Vagina (tissue), 2 donors: ENCODE results near the gene PPFIA4. TPM values are rescaled to one million over a fixed set of nuclear protein-coding genes. Genes with fewer than 3 reads are reported as not detected.

Experiments used
- DNase-seq, 2 donors: peaks; one replicate each; pipeline ENCODE4 v3.0.0-alpha.2; 2017; ENCODE audit errors: extremely low spot score in 2 of 2
- H3K27ac ChIP-seq: fragments of 200-600 bp; sonication (generic); one replicate; pipeline ENCODE4 v1.5.1; 2019
- H3K27me3 ChIP-seq: fragments of 200-600 bp; sonication (generic); one replicate; pipeline ENCODE4 v1.5.1; 2019
- H3K36me3 ChIP-seq, 2 donors: fragments of 200-600 bp; sonication (generic); one replicate each; pipeline ENCODE4 v1.5.1; 2017 to 2019
- H3K4me1 ChIP-seq: fragments of 200-600 bp; sonication (generic); one replicate; pipeline ENCODE4 v1.5.1; 2019
- H3K4me3 ChIP-seq, 2 donors: fragments of 200-600 bp; sonication (generic); 1 replicate in 1 of 2; 2 replicates in 1 of 2; pipeline ENCODE4 v1.5.1; 2016 to 2019
- H3K9me3 ChIP-seq: fragments of 200-600 bp; sonication (generic); one replicate; pipeline ENCODE4 v1.5.1; 2019
- POLR2A ChIP-seq, 2 donors: fragments of 450-650 bp; IDR thresholded peaks; one replicate each; pipeline ENCODE4 v1.6.1; 2017; ENCODE audit warnings: antibody characterized with exemption in 2 of 2, mild to moderate bottlenecking in 2 of 2, moderate library complexity in 2 of 2
- POLR2AphosphoS5 ChIP-seq, 2 donors: sonication (generic); formaldehyde crosslinking; IDR thresholded peaks; one replicate each; pipeline ENCODE4 v1.9.0; 2017; ENCODE audit warnings: antibody characterized with exemption in 2 of 2, mild to moderate bottlenecking in 2 of 2, low read depth in 1 of 2; ENCODE audit not compliant: insufficient read depth in 1 of 2
- intact Hi-C: fragments of 100-400 bp; cut with DNase I; formaldehyde crosslinking; loops from one replicate; pipeline ENCODE4 v1.15.1; 2023
- total RNA-seq: library from RNA; depleted of rRNA; stranded (reverse); fragments of >200 nt; gene quantifications from one replicate; pipeline ENCODE4 v1.2.3, GENCODE V29; 2016
- TF ChIP-seq, protein P1 (sequence below), 3 experiments: fragments of 450-650 bp in 2 of 3; fragments of 200-600 bp in 1 of 3; sonication (generic) in 1 of 3; IDR thresholded peaks; one replicate each; pipeline ENCODE4 v1.5.1; 2017 to 2019; ENCODE audit warnings: antibody characterized with exemption in 3 of 3, mild to moderate bottlenecking in 2 of 3, moderate library complexity in 2 of 3

The PPFIA4 gene
- total RNA-seq, 1 donor from 2014 or later: 11.5 TPM

DNA sequence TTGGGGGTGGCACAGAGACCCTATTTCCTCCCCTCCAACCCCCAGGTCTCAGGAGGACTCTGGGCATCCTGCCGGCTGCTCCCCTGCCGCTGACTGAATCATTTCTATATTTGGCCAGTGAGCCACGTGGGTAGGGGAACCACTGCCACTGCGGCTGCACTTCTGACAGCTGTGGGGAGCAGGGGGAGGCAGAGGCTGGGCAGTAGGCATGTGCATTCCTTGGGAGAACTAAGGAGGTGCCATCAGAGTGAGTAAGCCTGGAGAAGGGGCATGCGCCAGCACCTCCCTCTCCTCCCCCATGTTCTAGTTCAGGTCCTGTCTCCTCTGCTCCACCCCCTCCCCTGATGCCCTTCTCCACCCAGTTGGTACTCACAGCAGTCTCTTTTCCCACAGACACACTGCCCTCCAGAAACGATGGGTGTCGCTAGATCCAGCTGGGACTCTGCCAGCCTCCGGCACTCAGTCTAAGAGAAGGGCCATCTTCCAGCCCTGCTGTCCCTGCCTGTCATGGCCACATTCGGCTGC lies 12.0 kb downstream of the PPFIA4 start:
- DNase-seq: no peak
- H3K4me3 ChIP-seq: no peak overlapping the region
- intact Hi-C loops: no loop called here
- peaks cover 11% of the 10 kb centered on the region for H3K4me1 ChIP-seq
- H3K36me3 ChIP-seq: no peaks in the 10 kb centered on the region
- no peaks in the 10 kb centered on the region for H3K9me3 ChIP-seq
- TF ChIP-seq, protein P1, sequence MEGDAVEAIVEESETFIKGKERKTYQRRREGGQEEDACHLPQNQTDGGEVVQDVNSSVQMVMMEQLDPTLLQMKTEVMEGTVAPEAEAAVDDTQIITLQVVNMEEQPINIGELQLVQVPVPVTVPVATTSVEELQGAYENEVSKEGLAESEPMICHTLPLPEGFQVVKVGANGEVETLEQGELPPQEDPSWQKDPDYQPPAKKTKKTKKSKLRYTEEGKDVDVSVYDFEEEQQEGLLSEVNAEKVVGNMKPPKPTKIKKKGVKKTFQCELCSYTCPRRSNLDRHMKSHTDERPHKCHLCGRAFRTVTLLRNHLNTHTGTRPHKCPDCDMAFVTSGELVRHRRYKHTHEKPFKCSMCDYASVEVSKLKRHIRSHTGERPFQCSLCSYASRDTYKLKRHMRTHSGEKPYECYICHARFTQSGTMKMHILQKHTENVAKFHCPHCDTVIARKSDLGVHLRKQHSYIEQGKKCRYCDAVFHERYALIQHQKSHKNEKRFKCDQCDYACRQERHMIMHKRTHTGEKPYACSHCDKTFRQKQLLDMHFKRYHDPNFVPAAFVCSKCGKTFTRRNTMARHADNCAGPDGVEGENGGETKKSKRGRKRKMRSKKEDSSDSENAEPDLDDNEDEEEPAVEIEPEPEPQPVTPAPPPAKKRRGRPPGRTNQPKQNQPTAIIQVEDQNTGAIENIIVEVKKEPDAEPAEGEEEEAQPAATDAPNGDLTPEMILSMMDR (IDR thresholded peaks at IDR 0.05): no peak
- TF ChIP-seq POLR2AphosphoS5 (IDR thresholded peaks at IDR 0.05; ENCODE audit: insufficient read depth in 1 of 2, low read depth in 1 of 2): peak in 1 of 2 donors; percentile 52
- H3K27ac ChIP-seq: peak overlapping the region; percentile 11
- no peaks in the 10 kb centered on the region for H3K27me3 ChIP-seq

DNA sequence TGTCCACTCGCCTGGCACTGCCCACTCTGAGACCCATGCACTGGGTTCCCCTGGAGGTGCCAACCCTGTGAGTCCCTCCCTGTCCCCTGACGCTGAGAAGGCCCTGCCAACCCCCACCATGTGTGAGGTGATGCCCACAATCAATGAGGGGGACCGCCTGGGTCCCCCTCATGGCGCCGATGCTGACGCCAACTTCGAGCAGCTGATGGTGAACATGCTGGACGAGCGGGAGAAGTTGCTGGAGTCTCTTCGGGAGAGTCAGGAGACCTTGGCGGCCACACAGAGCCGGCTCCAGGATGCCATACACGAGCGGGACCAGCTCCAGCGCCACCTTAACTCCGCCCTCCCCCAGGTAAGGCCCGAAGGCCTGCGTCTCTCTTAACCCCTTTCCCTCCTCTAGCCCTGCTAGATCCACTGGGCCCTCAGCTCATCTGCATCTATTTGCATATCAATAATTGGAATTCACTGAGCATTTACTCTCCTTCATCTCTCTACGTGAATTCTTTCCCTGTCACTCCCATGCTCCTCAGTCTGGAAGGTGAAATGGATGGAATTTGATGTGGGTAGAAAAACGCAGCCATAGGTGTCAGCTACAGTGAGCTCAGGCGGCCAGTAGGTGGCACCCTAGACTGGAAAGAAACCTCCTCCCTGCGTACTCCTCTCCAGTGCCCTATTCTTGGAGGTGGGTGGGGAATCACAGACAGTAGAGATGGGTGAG lies 12.8 kb downstream of the PPFIA4 start:
- TF ChIP-seq POLR2A (IDR thresholded peaks at IDR 0.05) (no peak), POLR2AphosphoS5 (IDR thresholded peaks at IDR 0.05; ENCODE audit: insufficient read depth in 1 of 2, low read depth in 1 of 2) (no peak)
- TF ChIP-seq, protein P1 (IDR thresholded peaks at IDR 0.05): peak in 2 of 3 experiments; percentile 76 to 93
- no peak for DNase-seq
- Histone ChIP-seq H3K27me3 (no peaks in the 10 kb centered on the region), H3K9me3 (no peaks in the 10 kb centered on the region), H3K27ac (peak overlapping the region; percentile 11), H3K36me3 (no peaks in the 10 kb centered on the region), H3K4me1 (peaks cover 11% of the 10 kb centered on the region), H3K4me3 (no peak overlapping the region)
- intact Hi-C loops: no loop called here

DNA sequence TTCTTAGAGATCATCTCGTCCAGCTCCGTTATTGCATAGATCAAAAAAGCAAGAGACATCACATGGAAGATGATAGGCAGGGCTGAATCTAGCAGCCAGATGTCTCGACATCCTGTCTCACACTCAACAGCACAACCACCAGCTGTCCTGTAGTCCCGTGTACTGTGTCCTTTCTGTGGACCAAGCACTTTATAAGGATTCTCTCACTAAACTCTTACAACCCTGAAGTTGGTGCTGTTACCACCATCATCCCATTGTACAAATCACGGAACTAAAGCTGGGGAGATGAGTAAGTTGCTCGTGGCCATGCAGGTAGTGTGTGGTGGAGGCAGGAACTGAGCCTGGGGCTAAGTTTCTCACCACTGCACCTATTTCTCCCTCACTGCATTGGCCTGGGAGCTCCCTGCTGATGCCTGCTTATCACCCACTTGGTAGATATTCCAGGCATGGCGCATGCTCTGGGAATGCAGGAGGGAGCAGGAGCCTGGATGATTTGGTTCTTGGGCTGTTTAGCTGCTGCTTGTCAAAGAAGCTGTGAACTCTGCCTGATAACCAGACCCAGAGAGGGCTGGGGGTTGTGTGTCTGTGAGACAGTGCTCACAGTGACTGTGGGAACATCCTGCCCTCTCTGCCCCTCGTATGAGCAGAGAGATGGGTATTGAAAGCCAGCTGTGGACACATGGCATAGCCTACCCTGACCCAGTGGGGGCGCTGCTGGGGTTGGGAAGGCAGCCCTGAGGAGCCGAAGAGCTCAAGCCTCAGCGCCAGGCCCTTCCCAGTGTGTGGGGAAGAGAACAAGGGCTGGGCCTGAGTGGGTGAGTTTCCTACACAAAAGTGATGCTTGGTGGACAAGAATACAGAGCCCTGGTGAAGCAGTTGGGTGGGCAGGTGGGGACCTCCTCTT lies 13.6 kb downstream of the PPFIA4 start:
- no peak for TF ChIP-seq POLR2AphosphoS5 (IDR thresholded peaks at IDR 0.05; ENCODE audit: insufficient read depth in 1 of 2, low read depth in 1 of 2)
- TF ChIP-seq, protein P1 (IDR thresholded peaks at IDR 0.05): no peak
- TF ChIP-seq POLR2A (IDR thresholded peaks at IDR 0.05): no peak
- Histone ChIP-seq H3K27ac (no peak overlapping the region), H3K36me3 (no peaks in the 10 kb centered on the region), H3K4me3 (no peak overlapping the region), H3K27me3 (no peaks in the 10 kb centered on the region), H3K4me1 (peaks cover 11% of the 10 kb centered on the region), H3K9me3 (no peaks in the 10 kb centered on the region)
- no peak for DNase-seq
- intact Hi-C loops: loop anchor here (5.0 to 10.0 kb wide), 2 partner anchors 177 to 295 kb away; no protein-coding TSS in a partner anchor

DNA sequence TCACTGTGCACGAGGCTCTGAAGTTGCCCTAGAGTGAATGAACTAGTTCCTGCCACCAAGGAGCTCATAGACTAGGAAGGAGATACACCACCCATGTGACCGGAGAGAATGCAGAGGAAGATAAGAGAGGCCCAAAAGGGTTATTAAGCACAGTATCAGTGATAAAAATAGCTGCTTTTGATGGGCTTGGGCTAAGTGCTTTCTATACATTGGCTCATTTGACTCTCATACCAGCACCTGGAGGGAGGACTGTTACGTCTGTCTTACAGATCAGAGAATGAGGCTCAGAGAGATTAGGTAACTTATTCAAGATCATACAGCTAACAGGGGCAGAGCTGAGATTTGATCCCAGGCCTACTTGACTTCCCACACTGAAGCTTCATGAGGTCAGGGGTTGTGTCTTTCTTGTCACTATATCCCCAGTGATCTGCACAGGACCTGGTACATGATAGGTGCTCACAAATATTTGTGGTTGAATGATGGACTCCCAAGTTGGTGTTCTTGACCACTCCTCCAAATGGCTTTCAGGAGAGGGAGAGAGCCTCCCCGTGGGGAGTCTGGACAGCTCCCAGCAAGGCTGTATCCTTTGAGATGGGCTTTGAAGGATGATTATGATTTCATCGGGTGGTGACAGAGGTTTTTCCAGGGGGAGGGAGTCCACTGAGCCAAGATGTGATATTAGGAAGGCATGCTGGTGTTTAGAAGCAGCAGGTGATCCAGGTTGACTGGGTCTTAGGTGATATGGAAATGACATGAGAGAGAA lies 14.4 kb downstream of the PPFIA4 start:
- Histone ChIP-seq H3K36me3 (no peaks in the 10 kb centered on the region), H3K27me3 (no peaks in the 10 kb centered on the region), H3K27ac (no peak overlapping the region), H3K4me3 (no peak overlapping the region), H3K9me3 (no peaks in the 10 kb centered on the region), H3K4me1 (peaks cover 11% of the 10 kb centered on the region)
- intact Hi-C loops: loop anchor here (5.0 to 10.0 kb wide), 2 partner anchors 177 to 294 kb away; no protein-coding TSS in a partner anchor
- TF ChIP-seq, protein P1 (IDR thresholded peaks at IDR 0.05): no peak
- no peak for TF ChIP-seq POLR2A (IDR thresholded peaks at IDR 0.05)
- no peak for TF ChIP-seq POLR2AphosphoS5 (IDR thresholded peaks at IDR 0.05; ENCODE audit: insufficient read depth in 1 of 2, low read depth in 1 of 2)
- no peak for DNase-seq
